GM18873 (cell line): ENCODE data around the gene TMEM138.

Experiments used
- ATAC-seq: cut with Tn5 transposase; IDR thresholded peaks from one replicate; pipeline ENCODE4 v1.9.1; 2021; ENCODE audit warnings: mild to moderate bottlenecking, moderate library complexity, moderate number of reproducible peaks; ENCODE audit not compliant: unreplicated experiment, low FRiP score

TMEM138 gene

GRCh38 chr11:61403658-61404057, 41.5 kb downstream of the TMEM138 start:
- no peak for ATAC-seq

- no peak for ATAC-seq
These were observed 41.9 kb downstream of the TMEM138 start for GRCh38 chr11:61404103-61404502.

GRCh38 chr11:61404641-61405040, 42.5 kb downstream of the TMEM138 start:
- no peak for ATAC-seq

GRCh38 chr11:61406067-61406466, 43.9 kb downstream of the TMEM138 start:
- ATAC-seq: no peak

GRCh38 chr11:61406991-61407728, 45.0 kb downstream of the TMEM138 start:
- ATAC-seq: no peak

GRCh38 chr11:61411589-61411988, 49.4 kb downstream of the TMEM138 start:
- no peak for ATAC-seq

GRCh38 chr11:61413496-61413895, 51.3 kb downstream of the TMEM138 start:
- no peak for ATAC-seq

GRCh38 chr11:61414547-61414946, 52.4 kb downstream of the TMEM138 start:
- ATAC-seq: no peak

GRCh38 chr11:61415381-61415780, 53.2 kb downstream of the TMEM138 start:
- no peak for ATAC-seq

- no peak for ATAC-seq
These were observed 54.8 kb downstream of the TMEM138 start for GRCh38 chr11:61416941-61417340.

- ATAC-seq: no peak
These were observed 55.5 kb downstream of the TMEM138 start for GRCh38 chr11:61417670-61418069.

GRCh38 chr11:61418136-61418535, 56.0 kb downstream of the TMEM138 start:
- no peak for ATAC-seq
